HG02623 (cell line): ENCODE data around the gene ACAT2.
"Not testable (repeated sequence)": the region's sequence is repeated elsewhere in the genome, so short reads cannot be mapped to it uniquely, and the experiment has no call there.

Source experiments
- ATAC-seq: cut with Tn5 transposase; IDR thresholded peaks from one replicate; pipeline ENCODE4 v1.9.1; 2021; ENCODE audit warnings: moderate library complexity; ENCODE audit not compliant: unreplicated experiment

Gene ACAT2

DNA sequence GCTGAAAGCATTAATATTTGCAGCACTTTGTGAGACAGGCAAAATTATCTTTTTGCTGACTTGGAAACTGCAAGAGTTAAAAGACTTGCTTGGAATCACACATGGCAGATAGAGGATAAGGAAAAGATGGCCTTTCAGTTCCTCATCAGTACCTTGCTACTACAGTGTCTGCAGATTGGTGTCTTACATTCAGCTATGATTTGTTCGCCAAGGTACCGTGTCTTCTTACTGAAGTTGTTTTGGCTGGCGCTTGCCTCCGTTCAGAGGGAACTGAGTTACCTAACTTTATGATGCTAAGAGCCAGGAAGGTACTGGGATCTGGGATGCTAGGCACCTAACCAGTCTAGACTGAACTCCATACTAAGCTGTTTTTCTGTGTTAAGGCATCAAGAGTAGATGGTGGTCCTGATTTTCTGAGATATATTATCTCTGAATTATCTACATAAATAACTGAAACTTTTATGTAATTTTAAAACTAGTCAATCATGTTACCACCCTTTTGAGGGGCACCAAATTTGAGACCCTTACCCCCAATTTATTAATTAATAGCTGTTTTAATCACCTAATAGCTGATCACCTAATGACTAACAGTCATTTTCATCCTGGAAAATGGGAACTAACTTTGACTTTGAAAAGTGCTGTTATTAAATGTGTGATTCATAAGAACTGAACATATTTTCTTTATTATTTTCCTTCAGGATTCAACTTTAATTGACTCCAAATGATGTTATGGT, 32.1 kb upstream of the ACAT2 start:
- ATAC-seq = no peak

DNA sequence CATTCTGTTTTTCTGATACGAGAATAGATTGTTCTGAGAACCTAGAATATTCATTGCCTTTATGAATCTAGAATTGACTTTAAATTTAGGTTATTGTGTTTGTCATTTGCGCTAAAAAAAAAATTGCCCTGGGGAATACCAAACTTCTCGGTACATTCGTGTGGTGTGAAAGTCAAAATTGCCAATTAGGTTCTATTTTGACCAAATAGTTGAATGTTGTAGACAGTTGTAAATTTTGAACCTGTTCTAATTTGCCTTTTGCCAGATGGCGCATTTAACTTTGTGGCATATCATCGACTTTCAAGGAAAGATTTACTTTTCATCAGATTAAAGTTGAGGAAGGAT, 31.5 kb upstream of the ACAT2 start:
- no peak for ATAC-seq

DNA sequence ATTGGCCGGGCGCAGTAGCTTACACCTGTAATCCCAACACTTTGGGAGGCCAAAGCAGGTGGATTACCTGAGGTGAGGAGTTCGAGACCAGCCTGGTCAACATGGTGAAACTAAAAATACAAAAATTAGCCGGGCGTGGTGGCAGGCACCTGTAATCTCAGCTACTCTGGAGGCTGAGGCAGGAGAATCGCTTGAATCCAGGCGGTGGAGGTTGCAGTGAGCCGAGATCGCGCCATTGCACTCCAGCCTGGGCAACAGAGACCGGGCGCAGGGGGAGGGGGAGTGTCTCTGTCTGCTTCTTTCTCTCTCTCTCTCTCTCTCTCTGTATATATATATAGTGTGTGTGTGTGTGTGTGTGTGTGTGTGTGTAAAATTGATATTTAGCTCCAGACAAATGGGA, 29.3 kb upstream of the ACAT2 start:
- not testable (repeated sequence) for ATAC-seq

DNA sequence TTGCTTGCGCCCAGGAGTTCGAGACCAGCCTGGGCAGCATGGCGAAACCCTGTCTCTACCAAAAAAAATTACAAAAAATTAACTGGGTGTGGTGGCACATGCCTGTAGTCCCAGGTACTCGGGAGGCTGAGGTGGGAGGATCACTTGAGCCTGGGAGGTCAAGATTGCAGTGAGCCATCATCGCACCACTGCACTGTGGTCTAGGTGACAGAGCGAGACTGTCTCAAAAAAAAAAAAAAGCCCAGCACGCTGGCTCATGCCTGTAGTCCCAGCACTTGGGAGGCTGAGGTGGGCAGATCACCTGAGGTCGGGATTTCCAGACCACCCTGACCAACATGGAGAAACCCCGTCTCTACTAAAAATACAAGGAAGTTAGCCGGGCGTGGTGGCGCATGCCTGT, 28.4 kb upstream of the ACAT2 start:
- not testable (repeated sequence) for ATAC-seq

DNA sequence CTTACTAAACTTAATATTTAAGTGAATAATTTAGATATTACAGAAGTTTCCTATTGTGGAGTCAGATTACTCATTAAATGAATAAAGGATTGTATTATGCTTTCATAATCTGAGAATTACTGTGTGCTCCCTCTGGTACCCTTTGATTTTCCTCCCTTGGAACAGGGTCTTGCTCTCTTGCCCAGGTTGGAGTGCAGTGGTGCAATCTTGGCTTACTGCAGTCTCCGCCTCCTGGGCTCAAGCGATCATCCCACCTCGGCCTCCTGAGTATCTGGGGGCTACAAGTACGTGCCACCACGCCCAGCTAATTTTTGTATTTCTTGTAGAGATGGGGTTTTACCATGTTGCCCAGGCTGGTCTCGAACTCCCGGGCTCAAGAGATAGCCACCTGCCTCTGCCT, 24.9 kb upstream of the ACAT2 start:
- ATAC-seq = no peak

DNA sequence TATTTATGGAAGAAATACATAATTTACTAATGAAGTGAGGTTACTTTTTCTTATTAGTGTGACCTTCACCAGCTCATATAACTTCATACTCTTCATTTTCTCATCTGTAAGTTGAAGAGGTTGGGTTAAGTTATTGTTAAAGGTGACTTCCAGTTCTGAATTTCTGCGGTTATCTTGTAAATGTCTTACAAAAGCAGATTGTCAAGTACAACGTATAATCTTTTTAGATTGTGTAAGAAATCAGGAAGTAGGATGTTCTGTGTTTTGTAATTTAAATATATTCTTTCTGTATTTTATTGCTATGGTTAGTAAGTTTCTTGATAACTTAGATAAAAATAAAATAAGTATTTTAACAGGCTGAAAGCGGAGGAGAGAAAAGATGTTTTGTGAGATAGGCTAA, 22.5 kb upstream of the ACAT2 start:
- no peak for ATAC-seq

DNA sequence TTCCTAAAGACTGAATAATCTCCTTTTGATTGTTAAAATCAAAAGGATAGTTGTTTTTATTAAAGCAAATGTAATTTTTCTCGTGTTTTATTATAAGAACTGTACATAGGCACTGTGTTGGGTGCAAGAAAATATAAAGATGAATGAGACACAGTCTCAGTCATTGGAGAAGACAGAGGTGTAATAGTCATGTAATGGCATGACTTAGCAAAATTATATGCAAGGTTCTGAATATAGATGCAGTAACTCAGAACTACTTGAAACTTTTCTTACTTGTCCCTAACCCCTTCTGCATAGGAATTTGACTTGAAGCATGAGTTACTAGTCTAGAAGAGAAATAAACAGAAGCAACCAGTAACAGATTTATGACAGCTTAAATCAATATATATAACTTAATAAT, 19.7 kb upstream of the ACAT2 start:
- ATAC-seq = no peak

DNA sequence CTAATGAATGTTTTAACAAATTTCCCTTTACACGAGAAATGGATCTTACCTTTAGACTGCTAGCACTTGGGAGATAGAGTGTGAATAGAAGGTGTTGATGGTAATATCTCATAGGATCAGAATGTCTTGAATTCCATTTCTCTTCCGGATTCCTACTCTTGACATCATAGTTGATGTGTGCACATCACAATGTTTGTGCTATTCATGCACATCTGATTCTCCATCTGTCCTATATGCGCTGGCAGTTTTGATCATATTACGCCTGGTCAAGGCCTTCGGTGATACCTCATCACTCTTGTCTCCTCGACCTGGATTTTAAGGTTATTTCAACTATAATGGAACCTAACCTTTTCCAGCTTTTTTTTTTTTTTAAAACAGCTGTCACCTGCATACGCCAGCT, 16.8 kb upstream of the ACAT2 start:
- ATAC-seq = no peak

DNA sequence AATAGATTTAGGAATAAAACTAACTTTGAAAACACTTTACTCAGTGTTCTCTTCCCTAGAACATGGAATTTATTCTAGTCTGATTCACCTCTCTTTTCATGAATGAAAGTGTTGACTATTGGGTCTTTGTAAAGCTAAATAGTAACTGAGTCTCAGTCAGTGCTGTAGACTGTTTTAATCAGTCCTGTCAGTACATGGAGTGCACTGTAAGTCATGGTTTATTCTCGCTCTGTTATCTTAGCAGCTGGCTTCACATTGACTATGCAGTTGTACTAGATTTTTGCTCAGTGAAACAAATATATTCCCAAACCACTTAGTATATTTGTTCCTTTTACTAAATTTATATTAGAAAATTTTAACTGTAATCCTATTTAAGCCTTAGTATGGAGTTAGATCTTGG, 15.1 kb upstream of the ACAT2 start:
- no peak for ATAC-seq

DNA sequence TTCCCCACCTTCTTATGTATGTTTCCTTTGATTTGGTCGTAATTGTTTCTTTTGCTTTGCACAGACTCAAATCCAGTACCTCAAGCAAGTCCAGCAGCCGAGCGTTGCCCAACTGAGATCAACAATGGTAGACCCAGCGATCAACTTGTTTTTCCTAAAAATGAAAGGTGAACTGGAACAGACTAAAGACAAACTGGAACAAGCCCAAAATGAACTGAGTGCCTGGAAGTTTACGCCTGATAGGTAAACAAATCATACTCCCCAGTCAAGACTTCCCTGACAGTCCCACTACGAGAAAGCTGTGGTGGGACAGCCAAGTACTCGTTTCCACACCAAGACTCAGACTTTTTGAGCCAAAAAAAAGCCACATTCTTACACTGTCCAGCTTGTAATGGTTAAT, 13.7 kb upstream of the ACAT2 start:
- not testable (repeated sequence) for ATAC-seq

DNA sequence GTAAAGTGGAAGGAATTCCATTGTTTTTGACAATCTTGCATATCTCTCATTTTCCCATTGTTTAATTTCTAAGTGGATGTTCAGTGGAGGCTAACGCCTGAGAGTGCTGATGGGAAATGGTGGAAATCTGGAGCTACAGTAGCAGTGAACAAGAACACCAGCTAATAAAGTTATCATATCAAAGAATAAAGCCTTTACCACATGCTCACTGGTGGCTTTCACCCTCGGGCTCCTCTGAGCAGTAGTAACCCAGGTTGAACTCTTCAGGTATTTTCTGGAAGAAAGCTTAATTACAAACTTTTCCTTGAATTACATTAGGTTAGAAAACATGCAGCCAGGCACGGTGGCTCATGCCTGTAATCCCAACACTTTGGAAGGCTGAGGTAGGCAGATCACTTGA, 10.4 kb upstream of the ACAT2 start:
- ATAC-seq = no peak

DNA sequence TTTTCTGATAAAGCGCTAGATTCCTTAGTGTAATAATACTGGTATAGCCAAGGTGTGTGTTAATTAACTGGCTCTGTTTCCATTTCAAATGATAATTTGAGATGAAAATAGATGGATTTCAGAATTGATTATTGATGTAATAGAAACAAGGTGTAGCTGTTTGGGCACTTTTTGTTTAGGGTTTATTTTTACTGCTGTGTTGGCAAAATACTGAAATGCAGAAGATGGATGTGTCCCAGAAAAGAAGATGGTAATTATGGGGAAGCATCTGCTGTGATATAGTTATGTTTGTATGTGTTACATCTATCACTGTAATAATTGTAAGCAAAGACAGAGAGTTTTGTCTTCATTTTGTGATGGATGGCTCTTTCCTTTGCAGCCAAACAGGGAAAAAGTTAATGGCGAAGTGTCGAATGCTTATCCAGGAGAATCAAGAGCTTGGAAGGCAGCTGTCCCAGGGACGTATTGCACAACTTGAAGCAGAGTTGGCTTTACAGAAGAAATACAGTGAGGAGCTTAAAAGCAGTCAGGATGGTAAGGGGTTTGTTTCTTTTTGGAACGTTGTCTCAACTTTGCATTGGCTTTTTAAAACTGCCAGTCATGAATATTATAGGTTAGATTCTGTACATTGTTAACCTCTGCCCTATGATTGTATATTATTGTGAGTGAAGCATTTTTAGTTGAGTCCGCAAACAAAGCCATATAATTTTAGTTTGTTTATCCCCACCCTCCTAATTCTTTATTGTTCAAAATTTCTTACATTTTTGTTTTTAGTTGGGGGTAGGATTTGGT, 8.6 kb upstream of the ACAT2 start:
- no peak for ATAC-seq

DNA sequence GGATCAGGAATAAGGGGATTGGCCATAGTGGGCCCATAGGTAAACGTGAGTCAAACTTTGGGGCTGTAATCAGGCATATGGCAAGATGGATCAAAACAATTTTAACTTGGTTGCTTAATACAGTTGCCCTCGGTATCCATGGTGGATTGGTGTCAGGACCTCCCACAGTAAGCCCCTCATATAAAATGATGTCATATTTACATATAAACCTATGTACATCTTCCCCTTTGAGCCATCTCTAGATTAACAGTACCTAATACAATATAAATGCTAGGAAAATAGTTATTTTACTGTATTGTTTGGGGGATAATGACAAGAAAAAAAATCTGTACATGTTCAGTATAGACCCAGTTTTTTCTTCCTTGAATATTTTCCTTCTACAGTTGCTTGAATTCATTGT, 7.4 kb upstream of the ACAT2 start:
- no peak for ATAC-seq

DNA sequence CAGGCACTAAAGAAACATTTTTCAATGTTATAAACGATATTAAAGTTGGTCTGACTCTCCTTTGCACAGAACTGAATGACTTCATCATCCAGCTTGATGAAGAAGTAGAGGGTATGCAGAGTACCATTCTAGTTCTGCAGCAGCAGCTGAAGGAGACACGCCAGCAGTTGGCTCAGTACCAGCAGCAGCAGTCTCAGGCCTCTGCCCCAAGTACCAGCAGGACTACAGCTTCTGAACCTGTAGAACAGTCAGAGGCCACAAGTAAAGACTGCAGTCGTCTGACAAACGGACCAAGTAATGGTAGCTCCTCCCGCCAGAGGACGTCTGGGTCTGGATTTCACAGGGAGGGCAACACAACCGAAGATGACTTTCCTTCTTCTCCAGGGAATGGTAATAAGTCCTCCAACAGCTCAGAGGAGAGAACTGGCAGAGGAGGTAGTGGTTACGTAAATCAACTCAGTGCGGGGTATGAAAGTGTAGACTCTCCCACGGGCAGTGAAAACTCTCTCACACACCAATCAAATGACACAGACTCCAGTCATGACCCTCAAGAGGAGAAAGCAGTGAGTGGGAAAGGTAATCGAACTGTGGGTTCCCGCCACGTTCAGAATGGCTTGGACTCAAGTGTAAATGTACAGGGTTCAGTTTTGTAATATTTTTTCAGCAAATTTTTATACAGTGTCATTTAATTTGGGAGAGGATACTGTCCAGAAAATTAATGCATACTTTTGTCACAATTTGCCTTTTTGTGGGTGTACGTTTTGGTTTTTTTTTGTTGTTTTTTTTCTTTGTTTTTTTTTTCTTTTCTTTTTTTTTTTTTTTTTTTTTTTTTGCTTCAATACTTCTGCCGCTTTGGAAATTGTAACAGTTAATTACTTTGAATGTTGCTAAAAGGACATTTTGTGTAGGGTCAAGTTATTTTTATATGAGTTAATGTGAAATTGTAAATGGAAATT, 6.6 kb upstream of the ACAT2 start:
- no peak for ATAC-seq

DNA sequence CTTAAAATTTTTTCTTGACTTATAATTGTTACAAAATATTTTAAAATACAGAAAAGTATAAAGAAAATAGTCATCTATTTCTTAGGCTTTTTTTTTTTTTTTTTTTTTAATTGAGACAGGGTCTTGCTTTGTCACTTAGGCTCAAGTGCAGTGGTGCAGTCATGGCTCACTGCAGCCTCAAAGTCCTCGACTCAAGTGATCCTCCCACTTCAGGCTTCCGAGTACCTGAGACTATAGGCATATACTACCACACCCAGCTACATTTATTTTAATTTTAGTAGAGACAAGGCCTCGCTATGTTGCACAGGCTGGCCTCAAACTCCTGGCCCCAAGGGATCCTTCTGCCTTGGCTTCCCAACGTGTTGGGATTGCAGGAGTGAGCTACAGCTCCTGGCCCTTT, 5.3 kb upstream of the ACAT2 start:
- no peak for ATAC-seq

DNA sequence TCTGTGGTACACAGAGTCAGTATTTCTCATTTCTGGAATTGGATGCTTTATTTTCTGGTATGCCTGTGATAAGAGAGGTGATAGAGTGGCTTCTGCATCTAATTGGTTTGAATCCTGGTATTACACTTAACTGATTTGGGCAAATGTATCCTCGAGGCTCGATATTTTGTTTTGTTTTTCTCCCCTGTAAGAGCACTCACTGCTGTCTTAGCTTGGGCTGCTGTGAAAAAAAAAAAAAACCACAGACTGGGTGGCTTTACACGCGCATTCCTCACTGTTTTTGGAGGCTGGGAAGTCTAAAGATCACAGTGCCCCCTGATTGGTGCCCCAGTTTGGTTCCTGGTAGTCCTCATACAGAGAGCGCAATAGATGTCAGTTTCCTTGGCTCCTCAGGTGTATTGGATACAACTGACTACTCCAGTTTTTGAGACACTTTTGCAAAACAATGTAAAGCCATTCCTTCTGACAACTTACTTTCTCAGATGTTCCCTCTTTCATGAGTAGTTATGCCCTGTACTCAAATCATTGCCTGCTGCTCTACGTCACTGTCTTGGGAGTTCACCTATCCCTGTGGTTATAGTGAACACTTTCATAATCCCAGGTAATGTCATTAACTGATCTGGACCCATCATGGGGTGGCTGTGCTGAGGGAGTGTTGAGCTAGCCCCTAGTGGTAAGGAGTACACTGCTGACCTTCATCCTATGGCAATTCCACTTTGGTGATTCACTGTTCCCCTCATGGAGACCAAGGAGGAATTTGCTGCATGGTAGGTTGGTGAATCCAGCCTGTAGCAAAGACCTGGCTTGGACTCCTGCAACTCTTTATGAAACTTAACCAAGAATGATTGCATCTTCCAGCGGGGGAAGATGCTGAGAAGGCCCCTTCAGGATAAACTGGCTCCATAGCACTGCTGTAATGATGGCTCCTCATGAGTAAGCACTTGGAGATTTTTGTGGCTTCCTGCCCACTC, 3.5 kb upstream of the ACAT2 start:
- no peak for ATAC-seq

DNA sequence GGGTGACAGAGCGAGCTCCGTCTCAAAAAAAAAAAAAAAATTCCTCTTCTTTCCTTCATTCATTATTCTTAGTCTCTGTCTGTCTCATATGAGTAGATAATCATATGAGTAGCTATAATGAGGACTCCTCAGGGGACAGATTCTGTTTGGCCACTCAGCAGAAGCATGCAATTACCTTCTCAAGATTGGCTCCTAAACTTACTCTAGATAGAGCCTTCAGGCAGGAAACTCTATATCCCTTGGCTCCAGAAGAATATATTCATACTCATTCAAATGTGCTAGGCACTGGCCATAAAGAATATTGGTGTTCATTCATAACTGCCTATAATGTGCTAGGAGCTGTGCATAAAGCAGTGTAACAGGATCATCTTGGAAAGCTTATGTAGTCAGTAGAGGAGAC, 2.2 kb upstream of the ACAT2 start:
- ATAC-seq = no peak

DNA sequence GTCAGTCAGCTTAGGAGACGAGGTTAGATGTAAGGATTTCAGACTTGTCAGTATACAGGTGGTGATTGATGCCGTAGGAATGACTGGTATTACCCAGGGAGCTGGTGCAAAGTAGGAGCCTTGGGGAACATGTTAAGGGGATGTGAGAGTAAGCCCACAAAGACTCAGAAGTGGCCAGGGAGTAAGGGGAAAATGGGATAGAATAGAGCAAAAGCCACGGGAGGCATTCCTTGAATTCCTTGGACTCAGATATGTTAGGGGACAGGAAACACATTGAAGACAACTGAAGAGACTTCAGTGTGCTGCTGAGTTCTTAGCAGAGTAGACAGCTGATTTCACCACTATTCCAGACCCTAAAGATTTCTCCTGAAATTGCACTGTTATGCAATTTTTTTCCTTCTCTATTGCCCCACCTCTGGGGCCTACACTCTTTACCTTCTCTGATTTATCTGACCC, 1.2 kb upstream of the ACAT2 start:
- no peak for ATAC-seq

DNA sequence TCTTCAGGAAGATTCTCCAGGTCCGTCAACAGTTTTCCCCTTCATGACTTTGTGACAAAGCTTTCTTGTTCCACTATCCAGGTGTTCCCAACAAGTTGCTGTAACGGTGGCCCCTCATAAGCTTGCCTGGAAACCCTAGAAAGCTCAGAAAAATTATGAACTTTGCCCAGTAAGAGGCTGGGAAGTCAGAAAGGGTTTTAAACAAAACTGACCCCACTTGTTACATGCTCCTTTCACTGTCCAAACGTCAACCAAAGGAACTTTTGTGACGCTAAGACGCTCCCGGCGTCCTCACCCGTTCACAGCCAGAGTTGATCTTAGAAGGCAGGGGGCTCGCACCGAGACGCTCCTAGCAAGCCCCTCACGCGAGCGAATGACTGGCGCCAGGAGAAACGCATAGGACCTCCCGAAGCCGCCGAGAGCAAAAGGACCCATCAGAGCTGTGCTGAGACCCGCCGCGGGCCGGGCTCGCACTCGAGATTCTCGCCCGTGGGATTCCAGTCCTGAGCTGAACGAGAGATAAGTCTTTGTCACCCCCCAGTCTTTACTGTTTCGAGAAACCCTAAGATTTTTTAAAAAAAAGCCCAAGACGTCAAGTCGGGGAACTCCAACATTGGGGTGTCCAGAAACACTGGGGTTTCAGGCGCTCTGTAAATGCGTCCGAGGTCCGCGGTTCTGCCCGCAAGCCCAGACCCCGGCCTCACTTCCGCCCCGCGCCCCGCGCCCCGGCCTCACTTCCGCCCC, 544 bp upstream of the ACAT2 start:
- no peak for ATAC-seq
